DOHH2 (cell line): ENCODE data around the gene RBM28.

Source experiments
- H3F3A ChIP-seq: fragments of 200-600 bp; sonication (generic), shearing (Covaris generic); 2 replicates; pipeline ENCODE4 v1.6.0; 2016; ENCODE audit warnings: antibody characterized with exemption, mild to moderate bottlenecking; ENCODE audit not compliant: control insufficient read depth, insufficient read depth
- H3K27ac ChIP-seq: fragments of 200-600 bp; sonication (generic); 2 replicates; pipeline ENCODE4 v1.5.1; 2014; ENCODE audit warnings: low read depth, mild to moderate bottlenecking, low read length, moderate library complexity
- H3K27me3 ChIP-seq: fragments of 200-600 bp; sonication (generic); 2 replicates; pipeline ENCODE4 v1.6.1; 2014; ENCODE audit warnings: mild to moderate bottlenecking, low read length, mixed read lengths; ENCODE audit not compliant: control insufficient read depth
- H3K36me3 ChIP-seq: fragments of 200-600 bp; sonication (generic); 2 replicates; pipeline ENCODE4 v1.6.1; 2014; ENCODE audit warnings: mild to moderate bottlenecking, low read length, moderate library complexity, mixed read lengths; ENCODE audit not compliant: control insufficient read depth
- H3K4me1 ChIP-seq: fragments of 200-600 bp; sonication (generic); 2 replicates; pipeline ENCODE4 v1.6.1; 2014; ENCODE audit warnings: mild to moderate bottlenecking, low read length, mixed read lengths; ENCODE audit not compliant: control insufficient read depth
- H3K4me2 ChIP-seq: fragments of 200-600 bp; sonication (generic); 2 replicates; pipeline ENCODE4 v1.6.0; 2014; ENCODE audit warnings: mild to moderate bottlenecking, low read length, moderate library complexity
- H3K4me3 ChIP-seq: fragments of 200-600 bp; sonication (generic); 2 replicates; pipeline ENCODE4 v1.5.1; 2014; ENCODE audit warnings: mild to moderate bottlenecking, low read length, mixed read lengths
- H3K79me2 ChIP-seq: fragments of 200-600 bp; sonication (generic); 2 replicates; pipeline ENCODE4 v1.6.1; 2014; ENCODE audit warnings: mild to moderate bottlenecking, low read length, mixed read lengths; ENCODE audit not compliant: control insufficient read depth
- H3K9me2 ChIP-seq: fragments of 200-600 bp; sonication (generic); replicated peaks from 2 replicates; pipeline ENCODE4 v1.6.1; 2014; ENCODE audit warnings: mild to moderate bottlenecking, low read length, mixed read lengths; ENCODE audit not compliant: control insufficient read depth
- H3K9me3 ChIP-seq: fragments of 200-600 bp; sonication (generic); 2 replicates; pipeline ENCODE4 v1.6.1; 2014; ENCODE audit warnings: antibody characterized with exemption, low read length, mixed read lengths; ENCODE audit not compliant: control insufficient read depth, insufficient read depth
- H4K20me1 ChIP-seq: fragments of 200-600 bp; sonication (generic); 2 replicates; pipeline ENCODE4 v1.6.0; 2014; ENCODE audit warnings: low read depth, mild to moderate bottlenecking, antibody characterized with exemption, low read length, moderate library complexity; ENCODE audit not compliant: control insufficient read depth, insufficient read depth
- EZH2phosphoT487 ChIP-seq: fragments of 200-600 bp; sonication (generic); IDR thresholded peaks from 2 replicates; pipeline ENCODE4 v1.6.1; 2017; ENCODE audit warnings: borderline replicate concordance, mild to moderate bottlenecking, antibody characterized with exemption, low read length, moderate library complexity, mixed read lengths
- TF ChIP-seq, protein P1 (sequence below): fragments of 200-600 bp; sonication (generic); IDR thresholded peaks from one replicate; pipeline ENCODE4 v1.5.1; 2014; ENCODE audit warnings: antibody characterized with exemption, mild to moderate bottlenecking, low read depth, low read length; ENCODE audit not compliant: poor library complexity, severe bottlenecking

RBM28 gene, protein sequence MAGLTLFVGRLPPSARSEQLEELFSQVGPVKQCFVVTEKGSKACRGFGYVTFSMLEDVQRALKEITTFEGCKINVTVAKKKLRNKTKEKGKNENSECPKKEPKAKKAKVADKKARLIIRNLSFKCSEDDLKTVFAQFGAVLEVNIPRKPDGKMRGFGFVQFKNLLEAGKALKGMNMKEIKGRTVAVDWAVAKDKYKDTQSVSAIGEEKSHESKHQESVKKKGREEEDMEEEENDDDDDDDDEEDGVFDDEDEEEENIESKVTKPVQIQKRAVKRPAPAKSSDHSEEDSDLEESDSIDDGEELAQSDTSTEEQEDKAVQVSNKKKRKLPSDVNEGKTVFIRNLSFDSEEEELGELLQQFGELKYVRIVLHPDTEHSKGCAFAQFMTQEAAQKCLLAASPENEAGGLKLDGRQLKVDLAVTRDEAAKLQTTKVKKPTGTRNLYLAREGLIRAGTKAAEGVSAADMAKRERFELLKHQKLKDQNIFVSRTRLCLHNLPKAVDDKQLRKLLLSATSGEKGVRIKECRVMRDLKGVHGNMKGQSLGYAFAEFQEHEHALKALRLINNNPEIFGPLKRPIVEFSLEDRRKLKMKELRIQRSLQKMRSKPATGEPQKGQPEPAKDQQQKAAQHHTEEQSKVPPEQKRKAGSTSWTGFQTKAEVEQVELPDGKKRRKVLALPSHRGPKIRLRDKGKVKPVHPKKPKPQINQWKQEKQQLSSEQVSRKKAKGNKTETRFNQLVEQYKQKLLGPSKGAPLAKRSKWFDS

DNA sequence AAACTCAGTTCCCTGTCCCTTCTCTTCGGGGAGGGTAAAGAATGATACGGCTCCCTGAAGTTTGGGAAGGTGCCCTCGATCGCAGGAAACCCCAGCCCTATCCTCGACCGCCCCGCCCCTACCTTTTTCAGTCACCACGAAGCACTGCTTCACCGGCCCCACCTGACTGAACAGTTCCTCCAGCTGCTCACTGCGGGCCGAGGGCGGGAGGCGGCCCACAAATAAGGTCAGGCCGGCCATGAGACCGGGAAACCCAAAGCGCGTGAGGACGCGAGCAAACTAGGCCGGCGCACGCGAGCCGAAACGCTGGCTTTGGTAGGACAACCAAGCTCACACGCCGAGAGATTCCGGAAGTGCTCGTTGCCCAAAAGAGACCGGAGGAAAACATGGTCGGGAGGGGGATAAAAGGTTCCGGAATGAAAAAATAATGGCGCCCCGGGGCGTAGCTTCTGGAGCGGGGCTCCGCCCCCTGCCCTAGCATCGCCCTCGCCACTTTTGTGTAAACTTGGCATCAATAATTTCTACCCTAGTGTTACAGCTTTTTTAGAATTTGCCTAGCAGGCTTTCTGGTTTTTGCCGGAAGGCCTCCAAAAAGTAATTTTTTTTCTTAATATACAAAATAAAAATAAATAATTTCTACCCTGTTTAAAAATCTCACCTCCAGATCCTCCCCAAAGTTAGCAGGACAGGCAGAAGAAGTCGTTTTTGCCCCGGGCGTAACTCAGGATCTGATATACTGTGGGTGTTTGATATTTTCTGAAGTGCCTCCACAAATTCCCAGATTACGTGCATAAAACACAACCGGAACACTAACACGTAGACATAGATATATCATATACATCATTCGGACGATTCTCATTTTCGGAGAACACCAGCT, at the start of gene RBM28:
Gene RBM28, minus strand, starts transcription at position 355 of the 877 bp plus-strand sequence. Its CDS starts 115 bp downstream, at position 240.
- peaks cover 43% of the 10 kb centered on the region for H3K79me2 ChIP-seq
- peak within 1 kb of the TSS; percentile 75 for H3K27ac ChIP-seq
- H3K4me2 ChIP-seq: peak within 1 kb of the TSS; percentile 72
- H3K4me1 ChIP-seq: peaks cover 18% of the 10 kb centered on the region
- peaks cover 6% of the 10 kb centered on the region for H3K27me3 ChIP-seq
- TF ChIP-seq EZH2phosphoT487: no peak
- TF ChIP-seq, protein P1, sequence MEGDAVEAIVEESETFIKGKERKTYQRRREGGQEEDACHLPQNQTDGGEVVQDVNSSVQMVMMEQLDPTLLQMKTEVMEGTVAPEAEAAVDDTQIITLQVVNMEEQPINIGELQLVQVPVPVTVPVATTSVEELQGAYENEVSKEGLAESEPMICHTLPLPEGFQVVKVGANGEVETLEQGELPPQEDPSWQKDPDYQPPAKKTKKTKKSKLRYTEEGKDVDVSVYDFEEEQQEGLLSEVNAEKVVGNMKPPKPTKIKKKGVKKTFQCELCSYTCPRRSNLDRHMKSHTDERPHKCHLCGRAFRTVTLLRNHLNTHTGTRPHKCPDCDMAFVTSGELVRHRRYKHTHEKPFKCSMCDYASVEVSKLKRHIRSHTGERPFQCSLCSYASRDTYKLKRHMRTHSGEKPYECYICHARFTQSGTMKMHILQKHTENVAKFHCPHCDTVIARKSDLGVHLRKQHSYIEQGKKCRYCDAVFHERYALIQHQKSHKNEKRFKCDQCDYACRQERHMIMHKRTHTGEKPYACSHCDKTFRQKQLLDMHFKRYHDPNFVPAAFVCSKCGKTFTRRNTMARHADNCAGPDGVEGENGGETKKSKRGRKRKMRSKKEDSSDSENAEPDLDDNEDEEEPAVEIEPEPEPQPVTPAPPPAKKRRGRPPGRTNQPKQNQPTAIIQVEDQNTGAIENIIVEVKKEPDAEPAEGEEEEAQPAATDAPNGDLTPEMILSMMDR: no peak
- no peaks in the 10 kb centered on the region for H3K9me2 ChIP-seq
- peaks cover 13% of the 10 kb centered on the region; the same call in 1 of the 2 replicates for H4K20me1 ChIP-seq
- H3K36me3 ChIP-seq: peaks cover 36% of the 10 kb centered on the region
- H3F3A ChIP-seq: peaks cover 3% of the 10 kb centered on the region; the same call in 1 of the 2 replicates
- peak within 1 kb of the TSS; percentile 83 for H3K4me3 ChIP-seq
- no peaks in the 10 kb centered on the region for H3K9me3 ChIP-seq

DNA sequence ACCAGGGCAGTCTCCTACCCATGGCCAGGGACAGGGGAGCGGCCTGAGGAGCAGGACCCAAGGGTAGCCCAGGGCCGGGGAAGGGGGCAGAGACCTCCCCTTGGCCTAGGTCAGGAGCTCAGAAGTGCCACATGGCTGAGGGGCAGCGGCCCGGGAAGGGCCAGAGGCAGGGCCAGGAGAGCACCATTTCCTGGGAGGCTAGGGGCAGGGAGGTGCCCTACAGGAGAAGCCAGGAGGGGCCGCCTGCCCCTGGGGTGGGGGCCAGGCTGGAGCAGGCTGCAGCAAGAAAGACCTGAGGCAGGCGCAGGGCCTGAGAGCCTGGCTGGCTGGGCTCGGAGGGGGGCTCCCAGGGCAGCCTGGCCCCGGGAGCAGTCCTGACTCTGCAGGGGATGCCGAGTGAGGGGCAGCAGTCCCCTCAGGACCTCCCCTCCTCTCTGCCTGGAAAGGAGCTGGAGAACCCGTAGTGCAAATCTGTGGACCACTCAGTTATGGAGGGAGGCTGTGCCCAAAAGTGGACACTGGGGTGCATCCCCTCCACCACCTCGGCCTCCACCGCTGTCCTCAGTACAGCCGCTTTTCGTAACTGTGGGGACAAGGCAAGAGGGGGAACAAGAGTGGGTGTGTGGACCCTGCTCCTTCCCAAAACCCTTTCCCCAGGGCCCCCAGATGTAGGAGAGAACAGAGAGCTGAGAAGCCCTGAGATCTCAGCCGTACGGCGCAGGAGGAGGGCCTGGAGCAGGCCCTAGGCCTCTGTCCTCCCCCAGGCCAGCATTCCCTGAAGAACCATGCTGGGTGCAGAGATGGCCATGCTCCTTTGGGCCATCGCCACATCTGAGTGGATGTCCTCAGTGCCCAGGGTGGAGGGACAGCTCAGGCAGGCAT, 49.0 kb upstream of the RBM28 start:
- Histone ChIP-seq H4K20me1 (no peaks in the 10 kb centered on the region), H3K4me3 (no peak overlapping the region), H3K4me2 (no peak overlapping the region), H3K27me3 (peaks cover 10% of the 10 kb centered on the region), H3K4me1 (peaks cover 9% of the 10 kb centered on the region), H3K79me2 (no peaks in the 10 kb centered on the region), H3K27ac (no peak overlapping the region), H3F3A (peaks cover 5% of the 10 kb centered on the region), H3K9me3 (no peaks in the 10 kb centered on the region), H3K36me3 (peaks cover 54% of the 10 kb centered on the region), H3K9me2 (no peaks in the 10 kb centered on the region)
- no peak for TF ChIP-seq EZH2phosphoT487
- TF ChIP-seq, protein P1: no peak

DNA sequence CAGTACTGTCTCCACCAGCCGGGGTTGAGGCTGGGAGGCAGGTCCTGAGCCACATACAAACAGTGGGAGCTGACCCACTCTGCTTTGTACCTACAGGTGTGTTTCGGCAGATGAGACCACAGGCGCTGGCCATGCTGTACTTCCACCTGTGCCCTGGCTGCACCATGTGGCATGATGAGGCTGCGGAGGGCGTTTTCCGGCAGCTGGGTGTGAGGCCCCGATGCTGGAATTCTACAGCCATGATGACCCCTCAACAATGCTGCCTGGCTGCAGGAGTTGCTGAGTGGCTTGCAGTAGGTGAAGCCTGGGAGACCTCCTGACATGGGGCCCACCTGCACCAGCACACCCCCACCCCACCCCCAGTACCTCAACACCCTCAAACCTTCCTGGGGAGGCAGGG, 48.1 kb upstream of the RBM28 start:
- peaks cover 46% of the 10 kb centered on the region for H3K36me3 ChIP-seq
- no peaks in the 10 kb centered on the region for H3K9me2 ChIP-seq
- no peaks in the 10 kb centered on the region for H3K9me3 ChIP-seq
- peaks cover 9% of the 10 kb centered on the region for H3K4me1 ChIP-seq
- peaks cover 10% of the 10 kb centered on the region for H3K27me3 ChIP-seq
- H3K79me2 ChIP-seq: no peaks in the 10 kb centered on the region
- peaks cover 5% of the 10 kb centered on the region; the same call in 1 of the 2 replicates for H3F3A ChIP-seq
- TF ChIP-seq, protein P1: no peak
- TF ChIP-seq EZH2phosphoT487: no peak
- H3K27ac ChIP-seq: no peak overlapping the region
- no peak overlapping the region for H3K4me2 ChIP-seq
- no peak overlapping the region for H3K4me3 ChIP-seq
- no peaks in the 10 kb centered on the region for H4K20me1 ChIP-seq
